Iris pigment epithelial cell (primary cell): ENCODE measurements around the gene TRPM8.
A peak's percentile ranks its signal among the peaks of the same experiment; 100 is the strongest.

ENCODE experiments used
- DNase-seq: peaks from one replicate; pipeline ENCODE4 v3.0.0-alpha.2; 2011; ENCODE audit warnings: low read depth

Gene TRPM8

DNA sequence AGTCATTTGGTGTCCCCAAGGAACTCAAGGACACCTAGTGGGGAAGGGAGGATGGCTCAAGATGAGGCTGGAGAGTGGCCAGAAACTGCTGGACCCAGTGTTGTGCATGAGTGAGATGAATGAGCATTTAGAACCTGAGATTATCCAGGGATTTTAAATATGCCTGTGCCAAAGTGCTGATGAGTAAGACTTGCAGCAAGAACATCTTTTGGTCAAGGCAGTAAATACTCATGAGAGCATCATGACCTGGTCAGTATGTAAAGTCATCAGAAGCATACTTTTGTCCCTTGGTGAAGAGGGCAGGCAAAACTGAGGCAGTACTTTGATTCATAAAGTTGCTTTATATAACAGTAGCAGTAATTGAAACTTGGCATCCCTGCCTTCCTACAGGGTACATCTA lies 130.2 kb downstream of the TRPM8 start:
- DNase-seq, result peak; percentile 12

GRCh38 chr2:234048049-234048448 lies 130.9 kb downstream of the TRPM8 start:
- DNase-seq, result no peak

GRCh38 chr2:234050455-234051135 lies 133.4 kb downstream of the TRPM8 start, which contains the start of gene SPP2:
Gene SPP2 (plus strand): TSS chr2:234050702. CDS start chr2:234050787, 85 bp downstream.
- DNase-seq, result no peak

GRCh38 chr2:234051374-234052070 lies 134.3 kb downstream of the TRPM8 start:
- DNase-seq, result no peak

DNA sequence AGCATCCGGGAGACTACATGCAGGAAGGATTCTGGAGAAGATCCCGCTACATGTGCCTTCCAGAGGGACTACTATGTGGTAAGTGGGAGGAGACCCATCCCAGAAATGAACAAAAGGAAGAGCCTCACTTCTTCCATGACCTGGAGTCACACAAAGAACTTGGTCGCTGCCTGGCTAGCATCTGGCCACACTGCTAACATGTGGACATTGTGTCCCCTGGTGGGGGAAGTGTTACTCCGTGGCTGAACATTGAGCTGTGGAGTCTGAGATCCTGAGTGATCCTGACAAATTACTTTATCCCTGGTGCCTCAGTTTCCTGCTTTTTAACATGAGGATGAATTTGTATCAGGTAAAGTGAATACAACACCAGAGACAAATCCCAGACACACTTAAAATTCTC lies 141.7 kb downstream of the TRPM8 start:
- DNase-seq, result no peak

DNA sequence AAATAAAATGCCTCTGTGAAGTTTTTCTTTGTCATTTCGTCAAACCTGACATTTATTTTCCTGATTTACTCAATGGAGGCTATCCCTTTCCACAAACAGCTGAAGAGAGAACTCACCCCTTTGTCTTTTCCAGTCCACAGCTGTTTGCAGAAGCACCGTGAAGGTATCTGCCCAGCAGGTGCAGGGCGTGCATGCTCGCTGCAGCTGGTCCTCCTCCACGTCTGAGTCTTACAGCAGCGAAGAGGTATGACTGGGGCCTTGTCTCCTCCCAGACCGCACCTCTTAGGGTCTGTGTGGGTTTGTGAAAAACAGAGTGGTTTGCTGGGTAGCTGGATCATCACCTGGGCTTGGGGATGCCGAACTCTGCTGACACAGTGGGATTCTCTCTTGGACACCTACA lies 143.1 kb downstream of the TRPM8 start:
- no peak for DNase-seq

- no peak for DNase-seq
These were observed 144.6 kb downstream of the TRPM8 start for GRCh38 chr2:234061624-234062257.

DNA sequence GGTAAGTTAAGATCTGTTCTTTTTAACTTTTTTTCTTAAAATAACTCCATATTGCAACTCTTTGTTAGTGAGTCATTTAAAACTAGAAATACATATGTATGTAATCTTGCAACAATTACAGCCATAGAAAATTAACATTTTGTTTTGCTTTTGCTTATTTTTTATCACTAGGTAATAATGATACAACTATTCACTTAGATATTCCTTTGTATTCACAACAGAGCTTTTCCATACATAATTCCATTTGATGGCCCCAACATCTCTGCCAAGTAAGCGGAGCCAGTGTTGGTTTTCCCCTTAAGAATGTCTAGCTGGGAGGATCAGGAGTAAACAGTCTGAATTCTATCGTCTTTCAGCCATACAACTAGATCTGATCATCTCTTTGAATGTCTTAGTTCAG lies 149.4 kb downstream of the TRPM8 start:
- no peak for DNase-seq
